ENCODE measurements around the gene FGFBP2.
A peak's percentile ranks its signal among the peaks of the same experiment; 100 is the strongest.

Gene FGFBP2

GRCh38 chr4:15948826-15949225 lies 14.1 kb downstream of the FGFBP2 start:
- no peak overlapping the region for H3K4me3 ChIP-seq (ENCODE audit: control insufficient read depth, low read depth, low read length)
- DNase-seq (ENCODE audit: low read depth) = no peak
- TF ChIP-seq, protein P1, sequence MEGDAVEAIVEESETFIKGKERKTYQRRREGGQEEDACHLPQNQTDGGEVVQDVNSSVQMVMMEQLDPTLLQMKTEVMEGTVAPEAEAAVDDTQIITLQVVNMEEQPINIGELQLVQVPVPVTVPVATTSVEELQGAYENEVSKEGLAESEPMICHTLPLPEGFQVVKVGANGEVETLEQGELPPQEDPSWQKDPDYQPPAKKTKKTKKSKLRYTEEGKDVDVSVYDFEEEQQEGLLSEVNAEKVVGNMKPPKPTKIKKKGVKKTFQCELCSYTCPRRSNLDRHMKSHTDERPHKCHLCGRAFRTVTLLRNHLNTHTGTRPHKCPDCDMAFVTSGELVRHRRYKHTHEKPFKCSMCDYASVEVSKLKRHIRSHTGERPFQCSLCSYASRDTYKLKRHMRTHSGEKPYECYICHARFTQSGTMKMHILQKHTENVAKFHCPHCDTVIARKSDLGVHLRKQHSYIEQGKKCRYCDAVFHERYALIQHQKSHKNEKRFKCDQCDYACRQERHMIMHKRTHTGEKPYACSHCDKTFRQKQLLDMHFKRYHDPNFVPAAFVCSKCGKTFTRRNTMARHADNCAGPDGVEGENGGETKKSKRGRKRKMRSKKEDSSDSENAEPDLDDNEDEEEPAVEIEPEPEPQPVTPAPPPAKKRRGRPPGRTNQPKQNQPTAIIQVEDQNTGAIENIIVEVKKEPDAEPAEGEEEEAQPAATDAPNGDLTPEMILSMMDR (conservative IDR thresholded peaks at IDR 0.05; ENCODE audit: control insufficient read depth, insufficient read depth, low read depth, low read length) = no peak

GRCh38 chr4:15947684-15948083 lies 15.3 kb downstream of the FGFBP2 start:
- DNase-seq (ENCODE audit: low read depth) = no peak
- H3K4me3 ChIP-seq (ENCODE audit: control insufficient read depth, low read depth, low read length) = no peak overlapping the region
- TF ChIP-seq, protein P1 (conservative IDR thresholded peaks at IDR 0.05; ENCODE audit: control insufficient read depth, insufficient read depth, low read depth, low read length) = no peak

DNA sequence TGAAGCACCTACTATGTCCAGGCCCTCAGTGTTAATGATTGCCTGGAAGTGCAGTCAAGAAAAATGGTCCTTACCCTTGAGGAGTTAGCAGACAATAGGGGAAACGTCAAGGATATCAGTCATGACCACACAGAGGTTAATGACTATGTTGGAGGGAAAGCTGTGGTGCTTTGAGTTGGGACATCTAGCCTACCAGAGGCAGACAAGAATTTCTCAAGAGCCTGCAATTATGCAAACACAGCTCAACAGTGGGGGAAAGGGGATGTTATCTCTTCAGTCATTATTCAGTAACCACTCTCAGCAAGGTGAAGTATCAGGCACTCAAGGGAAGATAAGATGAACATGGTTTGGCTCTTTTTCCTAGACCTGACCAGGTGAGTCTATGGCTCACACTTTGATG lies 17.5 kb downstream of the FGFBP2 start:
- TF ChIP-seq, protein P1 (conservative IDR thresholded peaks at IDR 0.05; ENCODE audit: control insufficient read depth, insufficient read depth, low read depth, low read length) = no peak
- no peak overlapping the region for H3K4me3 ChIP-seq (ENCODE audit: control insufficient read depth, low read depth, low read length)
- peak; percentile 10 for DNase-seq (ENCODE audit: low read depth)

DNA sequence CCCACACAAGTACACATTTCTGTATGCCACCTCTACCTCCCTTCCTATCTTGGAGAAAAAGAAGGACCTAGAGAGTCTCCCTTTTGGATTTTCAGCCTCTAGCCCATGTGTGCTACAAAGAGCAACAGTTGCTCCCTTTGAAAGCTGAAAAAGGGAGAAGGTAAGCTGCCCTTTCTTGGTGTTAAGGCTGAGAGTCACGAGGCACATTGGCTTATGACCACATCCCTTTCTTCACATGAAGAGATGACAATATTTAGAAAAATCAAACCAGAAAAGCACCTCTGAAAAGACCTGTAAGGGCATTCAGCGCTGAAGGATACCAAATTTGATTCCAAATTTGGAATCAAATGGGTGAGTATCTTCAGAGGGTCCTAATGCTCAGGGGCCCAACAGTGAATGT lies 18.1 kb downstream of the FGFBP2 start:
- no peak overlapping the region for H3K4me3 ChIP-seq (ENCODE audit: control insufficient read depth, low read depth, low read length)
- TF ChIP-seq, protein P1 (conservative IDR thresholded peaks at IDR 0.05; ENCODE audit: control insufficient read depth, insufficient read depth, low read depth, low read length) = no peak
- no peak for DNase-seq (ENCODE audit: low read depth)

DNA sequence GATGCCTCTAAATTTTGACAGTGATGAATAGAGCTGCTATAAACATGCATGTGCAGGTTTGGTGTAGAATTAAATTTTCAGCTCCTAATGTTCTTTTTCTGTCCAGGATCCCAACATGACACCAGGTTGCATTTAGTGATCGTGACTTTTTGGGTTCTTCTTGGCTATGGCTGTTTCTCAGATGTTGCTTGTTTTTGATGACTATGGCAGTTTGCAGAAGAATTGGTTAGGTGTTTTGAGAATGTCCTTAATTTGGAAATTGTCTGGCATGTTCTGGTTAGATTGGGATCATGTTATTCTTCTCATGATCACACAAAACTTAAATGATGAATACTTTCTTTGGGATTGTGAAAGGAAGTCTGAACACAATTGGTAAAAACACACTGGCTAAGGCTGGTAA lies 20.7 kb downstream of the FGFBP2 start:
- DNase-seq (ENCODE audit: low read depth) = no peak
- TF ChIP-seq, protein P1 (conservative IDR thresholded peaks at IDR 0.05; ENCODE audit: control insufficient read depth, insufficient read depth, low read depth, low read length) = no peak
- no peak overlapping the region for H3K4me3 ChIP-seq (ENCODE audit: control insufficient read depth, low read depth, low read length)

- no peak within 1 kb of the TSS for H3K4me3 ChIP-seq (ENCODE audit: control insufficient read depth, low read depth, low read length)
- no peak for DNase-seq (ENCODE audit: low read depth)
- TF ChIP-seq, protein P1 (conservative IDR thresholded peaks at IDR 0.05; ENCODE audit: control insufficient read depth, insufficient read depth, low read depth, low read length) = no peak
These were observed 24.3 kb downstream of the FGFBP2 start, which contains the start of gene FGFBP1 for GRCh38 chr4:15938640-15939039. FGFBP1 (minus strand) TSS chr4:15938740; CDS start chr4:15936632, 2,108 bp downstream.

- no peak overlapping the region for H3K4me3 ChIP-seq (ENCODE audit: control insufficient read depth, low read depth, low read length)
- no peak for DNase-seq (ENCODE audit: low read depth)
- TF ChIP-seq, protein P1 (conservative IDR thresholded peaks at IDR 0.05; ENCODE audit: control insufficient read depth, insufficient read depth, low read depth, low read length) = no peak
These were observed 24.8 kb downstream of the FGFBP2 start for GRCh38 chr4:15938182-15938581.

Measured in fibroblast of mammary gland (primary cell).